Breast epithelium (tissue), 3 donors: Measurements from ENCODE around the gene MMP25.

Experiments
- POLR2AphosphoS5 ChIP-seq, 3 donors: sonication (generic); formaldehyde crosslinking; IDR thresholded peaks; one replicate each; pipeline ENCODE4 v1.6.1; 2017; ENCODE audit warnings: antibody characterized with exemption in 3 of 3
- TF ChIP-seq, protein P1 (sequence below), 3 donors: fragments of 450-650 bp; IDR thresholded peaks; one replicate each; pipeline ENCODE4 v1.5.1; 2016 to 2017; ENCODE audit warnings: antibody characterized with exemption in 3 of 3, mild to moderate bottlenecking in 3 of 3, moderate library complexity in 3 of 3

- no peak for TF ChIP-seq POLR2AphosphoS5 (IDR thresholded peaks at IDR 0.05)
- TF ChIP-seq, protein P1, sequence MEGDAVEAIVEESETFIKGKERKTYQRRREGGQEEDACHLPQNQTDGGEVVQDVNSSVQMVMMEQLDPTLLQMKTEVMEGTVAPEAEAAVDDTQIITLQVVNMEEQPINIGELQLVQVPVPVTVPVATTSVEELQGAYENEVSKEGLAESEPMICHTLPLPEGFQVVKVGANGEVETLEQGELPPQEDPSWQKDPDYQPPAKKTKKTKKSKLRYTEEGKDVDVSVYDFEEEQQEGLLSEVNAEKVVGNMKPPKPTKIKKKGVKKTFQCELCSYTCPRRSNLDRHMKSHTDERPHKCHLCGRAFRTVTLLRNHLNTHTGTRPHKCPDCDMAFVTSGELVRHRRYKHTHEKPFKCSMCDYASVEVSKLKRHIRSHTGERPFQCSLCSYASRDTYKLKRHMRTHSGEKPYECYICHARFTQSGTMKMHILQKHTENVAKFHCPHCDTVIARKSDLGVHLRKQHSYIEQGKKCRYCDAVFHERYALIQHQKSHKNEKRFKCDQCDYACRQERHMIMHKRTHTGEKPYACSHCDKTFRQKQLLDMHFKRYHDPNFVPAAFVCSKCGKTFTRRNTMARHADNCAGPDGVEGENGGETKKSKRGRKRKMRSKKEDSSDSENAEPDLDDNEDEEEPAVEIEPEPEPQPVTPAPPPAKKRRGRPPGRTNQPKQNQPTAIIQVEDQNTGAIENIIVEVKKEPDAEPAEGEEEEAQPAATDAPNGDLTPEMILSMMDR (IDR thresholded peaks at IDR 0.05) = no peak
Measured at GRCh38 chr16:3080024-3080423, 33.7 kb downstream of the MMP25 start.
